Activated CD8-positive, alpha-beta T cell treated with anti-CD3 and anti-CD28 coated beads, Interleukin-2, amount 10 ng/mL, durations not matched to agents 7 days and 5 days (primary cell): Measurements from ENCODE around the gene SIL1. TPM values are rescaled to one million over a fixed set of nuclear protein-coding genes. Genes with fewer than 3 reads are reported as not detected.
"Not testable (repeated sequence)": the region's sequence is repeated elsewhere in the genome, so short reads cannot be mapped to it uniquely, and the experiment has no call there.

Source experiments
- ATAC-seq: fragments of 150-1000 bp; cut with Tn5 transposase; one replicate; pipeline ENCODE4 v1.10.0; 2021; ENCODE audit warnings: moderate library complexity
- CTCF ChIA-PET: fragments of 350-600 bp; sonication (Branson Sonifier 250); formaldehyde crosslinking; loops from one replicate; lab custom pipeline; 2021; ENCODE audit warnings: antibody characterized with exemption; lab: Charles Lee
- POLR2A ChIA-PET: fragments of 350-600 bp; sonication (Branson Sonifier 250); formaldehyde crosslinking; loops from one replicate; lab custom pipeline; 2021; ENCODE audit warnings: antibody characterized with exemption; lab: Charles Lee
- DNase-seq: peaks from one replicate; pipeline ENCODE4 v3.0.0-alpha.2; 2020
- H3K27ac Mint-ChIP-seq: one replicate; pipeline ENCODE4 v1.8.0; 2021; ENCODE audit warnings: mild to moderate bottlenecking, mixed read lengths
- H3K27me3 Mint-ChIP-seq: one replicate; pipeline ENCODE4 v1.8.0; 2021; ENCODE audit warnings: low read depth, mixed read lengths
- H3K36me3 Mint-ChIP-seq: one replicate; pipeline ENCODE4 v1.8.0; 2021; ENCODE audit warnings: low read depth, mixed read lengths
- H3K4me1 Mint-ChIP-seq: one replicate; pipeline ENCODE4 v1.8.0; 2021; ENCODE audit warnings: low read depth, mixed read lengths
- H3K4me3 Mint-ChIP-seq: one replicate; pipeline ENCODE4 v1.8.0; 2021; ENCODE audit warnings: mild to moderate bottlenecking, mixed read lengths
- H3K9me3 Mint-ChIP-seq: one replicate; pipeline ENCODE4 v1.8.0; 2022; ENCODE audit warnings: mixed read lengths; ENCODE audit not compliant: insufficient read depth
- total RNA-seq, 2 experiments: library from RNA; stranded (reverse); gene quantifications; one replicate each; pipeline ENCODE4 v1.2.3, GENCODE V29; 2021

SIL1 gene
- total RNA-seq, 2 experiments from 2014 or later, result 15.6 to 18.2 TPM

DNA sequence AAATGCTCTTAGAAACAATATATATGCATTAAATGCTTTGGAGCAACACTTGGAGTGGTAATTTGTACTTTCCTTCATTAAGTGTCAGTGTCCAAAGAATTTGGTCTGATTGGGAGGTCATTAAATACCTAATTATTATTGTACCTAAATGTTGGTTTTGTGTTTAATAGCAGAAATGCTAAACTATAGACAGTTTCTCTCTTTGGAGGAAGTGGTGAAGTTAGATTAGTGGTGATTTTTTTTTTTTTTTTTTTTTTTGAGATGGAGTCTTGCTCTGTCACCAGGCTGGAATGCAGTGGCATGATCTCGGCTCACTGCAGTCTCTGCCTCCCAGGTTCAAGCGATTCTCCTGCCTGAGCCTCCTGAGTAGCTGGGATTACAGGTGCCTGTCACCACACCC lies 276.8 kb downstream of the SIL1 start:
- POLR2A ChIA-PET, DNase-seq, H3K4me1 Mint-ChIP-seq, H3K9me3 Mint-ChIP-seq, H3K27ac Mint-ChIP-seq, ATAC-seq, H3K36me3 Mint-ChIP-seq, H3K4me3 Mint-ChIP-seq, H3K27me3 Mint-ChIP-seq, CTCF ChIA-PET: not testable (repeated sequence)

DNA sequence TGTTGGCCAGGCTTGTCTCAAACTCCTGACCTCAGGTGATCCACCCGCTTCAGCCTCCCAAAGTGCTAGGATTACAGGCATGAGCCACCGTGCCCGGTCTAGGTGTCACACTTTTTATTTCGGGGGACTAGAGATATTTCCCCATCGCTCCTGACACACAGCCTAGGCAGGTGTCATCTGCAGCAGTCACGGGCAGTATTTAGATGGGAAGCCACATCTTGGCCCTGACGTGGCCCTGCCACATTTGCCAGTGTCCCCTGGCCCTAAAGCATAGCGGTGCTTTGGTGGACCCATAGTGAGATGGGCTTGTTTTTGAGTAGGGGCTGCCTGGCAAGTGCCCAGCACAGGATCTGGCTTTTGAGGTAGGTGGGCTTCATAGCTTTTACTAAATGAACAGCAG lies 278.0 kb downstream of the SIL1 start:
- Mint-ChIP-seq H3K27me3 (peaks cover 5% of the 10 kb centered on the region), H3K4me3 (no peak overlapping the region), H3K27ac (no peak overlapping the region), H3K9me3 (no peaks in the 10 kb centered on the region), H3K36me3 (no peaks in the 10 kb centered on the region), H3K4me1 (peaks cover 4% of the 10 kb centered on the region)
- CTCF ChIA-PET, result no interaction called here
- ATAC-seq, result no peak
- POLR2A ChIA-PET, result no interaction called here
- no peak for DNase-seq

DNA sequence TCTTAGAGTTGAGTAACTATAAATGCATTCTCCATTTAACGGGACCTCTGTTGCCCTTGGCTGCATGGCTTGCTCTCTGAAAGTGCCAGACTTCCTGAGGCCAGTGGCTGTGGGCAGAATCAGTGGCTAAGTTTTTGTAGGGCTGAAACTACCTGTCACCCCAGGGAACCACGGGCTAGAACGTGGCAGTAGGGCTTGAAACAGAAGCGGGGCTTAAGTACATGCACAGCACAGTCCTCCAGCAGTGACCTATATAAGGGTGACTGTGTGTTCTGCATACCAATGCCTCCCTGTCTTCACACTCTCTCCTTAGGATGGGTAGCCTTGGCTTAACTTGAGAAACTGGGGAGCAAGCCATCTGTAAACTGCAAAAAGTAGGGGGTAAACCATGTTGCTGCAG lies 279.5 kb downstream of the SIL1 start:
- no peak for ATAC-seq
- peaks cover 4% of the 10 kb centered on the region for H3K4me1 Mint-ChIP-seq
- CTCF ChIA-PET, result no interaction called here
- POLR2A ChIA-PET, result no interaction called here
- H3K36me3 Mint-ChIP-seq, result no peaks in the 10 kb centered on the region
- H3K9me3 Mint-ChIP-seq, result no peaks in the 10 kb centered on the region
- H3K27ac Mint-ChIP-seq, result no peak overlapping the region
- no peak for DNase-seq
- H3K27me3 Mint-ChIP-seq, result peaks cover 5% of the 10 kb centered on the region
- no peak overlapping the region for H3K4me3 Mint-ChIP-seq

DNA sequence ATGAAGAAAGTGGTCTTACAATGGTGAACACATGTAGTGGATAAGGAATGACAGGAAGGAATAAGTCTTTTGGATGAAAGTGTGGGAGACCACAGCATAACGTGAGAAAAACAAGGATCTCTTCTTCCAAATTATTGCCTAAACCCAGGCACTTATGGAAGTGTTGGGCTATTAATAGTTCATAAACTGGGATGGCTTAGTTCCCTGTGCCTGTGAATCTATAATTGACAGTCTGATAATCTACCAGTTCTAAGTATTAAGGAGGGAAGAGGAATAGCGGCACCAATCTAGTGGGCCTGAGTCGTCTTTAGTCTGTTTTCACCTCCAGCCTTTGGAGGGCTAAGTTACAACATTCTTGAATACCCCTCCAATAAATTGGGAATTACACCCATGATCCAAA lies 283.8 kb downstream of the SIL1 start:
- peaks cover 8% of the 10 kb centered on the region for H3K36me3 Mint-ChIP-seq
- H3K4me3 Mint-ChIP-seq, result no peak overlapping the region
- ChIA-PET POLR2A (no interaction called here), CTCF (no interaction called here)
- ATAC-seq (no peak), DNase-seq (no peak)
- peaks cover 9% of the 10 kb centered on the region for H3K4me1 Mint-ChIP-seq
- no peak overlapping the region for H3K27ac Mint-ChIP-seq
- peaks cover 4% of the 10 kb centered on the region for H3K9me3 Mint-ChIP-seq
- H3K27me3 Mint-ChIP-seq, result peaks cover 7% of the 10 kb centered on the region

DNA sequence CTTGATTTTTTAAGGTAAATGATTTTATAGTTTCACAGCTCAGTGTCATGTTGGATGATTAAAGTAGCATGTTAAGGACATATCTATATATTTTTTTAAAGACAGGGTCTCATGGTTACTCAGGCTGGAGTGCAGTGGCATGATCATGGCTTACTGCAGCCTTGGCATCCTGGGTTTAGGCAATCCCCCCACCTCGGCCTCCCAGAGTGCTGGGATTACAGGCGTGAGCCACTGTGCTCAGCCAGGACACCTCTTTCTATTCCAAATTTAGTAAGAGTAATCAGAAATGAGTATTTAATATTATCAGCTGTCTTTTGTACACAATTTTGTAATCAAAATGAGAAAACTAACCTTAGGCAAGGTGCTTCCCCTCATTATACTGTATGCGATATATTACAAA lies 284.4 kb downstream of the SIL1 start:
- H3K27ac Mint-ChIP-seq, result no peak overlapping the region
- peaks cover 4% of the 10 kb centered on the region for H3K9me3 Mint-ChIP-seq

DNA sequence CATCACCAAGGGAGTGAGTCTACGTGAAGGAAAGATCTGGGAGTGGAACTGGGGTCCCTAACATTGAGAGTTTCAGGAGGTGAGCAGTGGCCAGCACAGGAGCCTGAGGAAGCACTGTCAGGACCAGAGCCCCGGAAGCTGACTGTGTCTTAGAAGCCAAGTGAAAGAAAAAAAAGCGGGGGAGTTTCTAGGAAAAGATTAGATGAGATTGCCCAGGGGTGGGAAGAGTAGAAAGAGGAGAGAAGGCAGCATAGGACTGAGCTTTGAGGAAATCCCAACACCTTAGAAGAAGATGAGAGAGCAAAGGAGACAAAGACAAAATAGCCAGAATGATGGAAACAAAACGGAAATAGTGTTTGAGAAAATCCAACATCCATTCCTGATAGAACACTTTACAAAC lies 286.1 kb downstream of the SIL1 start:
- Mint-ChIP-seq H3K9me3 (peaks cover 4% of the 10 kb centered on the region), H3K27ac (no peak overlapping the region), H3K36me3 (peaks cover 8% of the 10 kb centered on the region), H3K27me3 (peaks cover 7% of the 10 kb centered on the region), H3K4me1 (peaks cover 6% of the 10 kb centered on the region), H3K4me3 (no peak overlapping the region)
- DNase-seq (no peak), ATAC-seq (no peak)
- ChIA-PET POLR2A (no interaction called here), CTCF (interaction anchor here (1.2 kb wide), 1 partner anchor 122 kb away, joined by 3 read pairs; no protein-coding TSS in a partner anchor)

More for the DNA sequence above, 284.4 kb downstream of the SIL1 start:
- DNase-seq, result no peak
- peaks cover 8% of the 10 kb centered on the region for H3K4me1 Mint-ChIP-seq
- H3K4me3 Mint-ChIP-seq, result no peak overlapping the region
- H3K27me3 Mint-ChIP-seq, result peaks cover 7% of the 10 kb centered on the region
- H3K36me3 Mint-ChIP-seq, result peaks cover 8% of the 10 kb centered on the region
- POLR2A ChIA-PET, result no interaction called here
- ATAC-seq, result no peak
- CTCF ChIA-PET, result no interaction called here

DNA sequence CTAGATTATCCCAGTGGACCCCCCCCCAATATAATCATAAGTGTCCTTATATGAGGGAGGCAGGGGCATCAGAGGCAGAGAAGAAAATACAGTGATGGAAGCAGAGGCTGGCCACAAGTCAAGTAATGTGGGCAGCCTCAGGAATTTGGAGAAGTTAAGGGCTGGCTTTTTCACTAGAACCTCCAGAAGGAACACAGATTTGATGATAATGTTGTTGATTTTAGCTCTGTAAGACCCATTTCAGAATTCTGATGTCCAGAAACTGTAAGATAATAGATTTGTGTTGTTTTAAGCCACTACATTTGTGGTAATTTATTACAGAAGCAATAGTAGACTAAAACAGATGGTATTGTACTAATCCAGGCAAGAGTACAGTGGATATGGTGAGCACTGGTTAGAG lies 286.7 kb downstream of the SIL1 start:
- H3K9me3 Mint-ChIP-seq, result peaks cover 4% of the 10 kb centered on the region
- no peak for ATAC-seq
- DNase-seq, result no peak
- no peak overlapping the region for H3K27ac Mint-ChIP-seq
- H3K4me1 Mint-ChIP-seq, result peaks cover 6% of the 10 kb centered on the region
- ChIA-PET POLR2A (no interaction called here), CTCF (no interaction called here)
- no peak overlapping the region for H3K4me3 Mint-ChIP-seq
- peaks cover 7% of the 10 kb centered on the region for H3K27me3 Mint-ChIP-seq
- H3K36me3 Mint-ChIP-seq, result peaks cover 8% of the 10 kb centered on the region

DNA sequence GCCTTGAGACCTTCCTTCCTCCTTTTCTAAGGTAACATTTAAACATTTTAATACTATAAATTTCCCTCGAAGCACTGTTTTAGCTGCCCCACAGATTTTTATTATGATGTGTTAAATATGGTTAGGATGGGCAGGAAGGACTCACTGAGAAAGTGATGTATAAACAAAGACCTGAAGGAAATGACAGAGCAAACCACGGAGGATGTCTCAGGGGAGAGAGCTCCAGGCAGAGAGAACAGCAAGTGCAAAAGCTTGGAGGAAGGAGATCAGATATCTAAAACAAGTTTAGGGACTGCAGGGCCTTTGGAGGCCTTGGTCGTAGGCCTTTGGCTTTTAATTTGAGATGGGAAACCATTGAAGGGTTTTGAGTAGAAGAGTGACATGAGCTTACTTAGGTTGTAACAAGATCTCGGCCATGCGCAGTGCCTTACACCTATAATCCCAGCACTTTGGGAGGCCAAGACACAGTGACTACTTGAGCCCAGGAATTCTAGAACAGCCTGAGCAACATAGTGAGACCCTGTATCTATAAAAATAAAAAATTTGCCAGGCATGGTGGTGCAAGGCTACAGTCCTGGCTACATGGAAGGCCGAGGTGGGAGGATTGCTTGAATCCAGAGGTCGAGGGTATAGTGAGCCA lies 287.5 kb downstream of the SIL1 start:
- H3K4me1 Mint-ChIP-seq, result peaks cover 6% of the 10 kb centered on the region
- peaks cover 7% of the 10 kb centered on the region for H3K27me3 Mint-ChIP-seq
- ATAC-seq (no peak), DNase-seq (peak; percentile 27)
- H3K4me3 Mint-ChIP-seq, result no peak overlapping the region
- no peak overlapping the region for H3K27ac Mint-ChIP-seq
- H3K36me3 Mint-ChIP-seq, result peaks cover 8% of the 10 kb centered on the region
- H3K9me3 Mint-ChIP-seq, result peaks cover 4% of the 10 kb centered on the region
- POLR2A ChIA-PET, result no interaction called here
- CTCF ChIA-PET, result interaction anchor here (0.7 kb wide), 1 partner anchor 86 kb away, joined by 3 read pairs; no protein-coding TSS in a partner anchor

DNA sequence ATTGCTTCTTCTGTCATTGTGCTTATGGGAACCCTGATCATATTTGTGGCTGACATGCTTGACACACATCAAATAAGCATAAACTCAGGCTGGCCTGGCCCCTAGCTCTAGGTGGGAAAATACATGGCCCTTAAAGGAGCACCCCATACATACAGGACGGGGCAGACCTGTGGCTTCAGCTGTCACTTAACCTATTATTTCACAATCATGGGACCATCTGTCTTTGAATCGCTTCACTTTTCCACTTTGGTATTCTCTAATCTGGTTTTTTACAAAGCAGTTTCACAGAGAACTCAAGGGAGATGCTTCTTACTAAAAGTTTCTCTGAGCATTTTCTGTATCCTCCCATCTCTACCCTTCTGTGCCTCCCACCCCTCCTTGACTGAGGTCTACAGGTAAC lies 288.4 kb downstream of the SIL1 start:
- H3K9me3 Mint-ChIP-seq, result peaks cover 4% of the 10 kb centered on the region
- peaks cover 8% of the 10 kb centered on the region for H3K36me3 Mint-ChIP-seq
- no peak for ATAC-seq
- H3K4me3 Mint-ChIP-seq, result no peak overlapping the region
- H3K4me1 Mint-ChIP-seq, result peaks cover 6% of the 10 kb centered on the region
- ChIA-PET CTCF (no interaction called here), POLR2A (no interaction called here)
- H3K27me3 Mint-ChIP-seq, result peaks cover 7% of the 10 kb centered on the region
- no peak overlapping the region for H3K27ac Mint-ChIP-seq
- DNase-seq, result no peak

DNA sequence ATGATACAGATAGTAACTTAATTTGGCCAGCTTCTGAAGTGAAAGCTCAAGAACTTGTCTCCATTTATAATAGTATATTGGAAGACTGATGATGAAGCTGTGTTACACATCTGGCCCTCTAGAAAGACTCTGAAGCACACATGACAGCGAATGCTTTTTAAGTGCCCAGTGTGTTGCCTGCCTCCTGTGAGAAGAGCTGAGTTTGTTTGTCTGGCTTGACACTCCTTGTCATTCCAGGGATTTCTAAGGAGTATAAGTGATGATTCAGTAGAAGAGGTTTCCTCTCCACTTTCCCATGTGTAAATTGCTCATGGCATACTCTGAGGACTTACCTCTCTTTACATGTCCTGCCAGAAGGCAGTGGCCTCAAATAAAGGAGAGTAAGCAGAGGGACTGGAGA lies 292.6 kb downstream of the SIL1 start:
- ATAC-seq, result no peak
- CTCF ChIA-PET, result no interaction called here

DNA sequence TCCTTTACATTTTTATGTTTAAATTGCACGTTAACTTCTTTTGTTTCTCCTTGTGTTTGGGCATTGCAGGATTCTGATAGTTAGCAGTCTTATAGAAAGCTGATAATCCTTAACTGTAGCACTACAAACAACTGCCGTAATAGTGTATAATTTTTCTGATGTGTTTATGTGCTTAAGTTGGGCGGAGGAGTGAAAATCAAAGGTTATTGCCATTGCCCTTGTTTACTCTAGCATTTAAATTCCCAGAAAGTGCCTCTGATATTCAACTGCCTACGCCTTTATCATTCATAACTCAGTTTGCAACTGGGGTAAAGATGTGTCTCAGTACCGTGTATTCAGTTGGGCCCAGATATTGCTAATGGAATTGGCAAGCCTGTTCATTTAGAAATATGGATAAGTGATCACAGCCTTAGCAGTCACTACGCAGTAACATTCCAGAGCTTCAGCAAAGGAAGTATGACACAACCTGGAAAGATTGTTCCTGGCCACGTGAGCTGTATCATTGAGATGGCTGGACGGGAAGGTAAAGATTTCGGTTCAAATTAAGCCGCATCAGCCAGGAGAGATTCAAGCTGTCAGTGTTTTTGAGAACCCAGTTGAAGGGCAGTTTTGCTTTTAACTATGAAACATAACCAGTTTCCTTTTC lies 294.9 kb downstream of the SIL1 start:
- Mint-ChIP-seq H3K9me3 (no peaks in the 10 kb centered on the region), H3K4me3 (no peak overlapping the region), H3K27me3 (peaks cover 9% of the 10 kb centered on the region), H3K36me3 (no peaks in the 10 kb centered on the region), H3K4me1 (peaks cover 14% of the 10 kb centered on the region), H3K27ac (no peak overlapping the region)
- ChIA-PET CTCF (no interaction called here), POLR2A (no interaction called here)
- ATAC-seq, result no peak
- DNase-seq, result no peak

More for the DNA sequence above, 292.6 kb downstream of the SIL1 start:
- DNase-seq, result no peak
- POLR2A ChIA-PET, result no interaction called here
- Mint-ChIP-seq H3K36me3 (peaks cover 8% of the 10 kb centered on the region), H3K9me3 (peaks cover 4% of the 10 kb centered on the region), H3K4me3 (no peak overlapping the region), H3K4me1 (peaks cover 8% of the 10 kb centered on the region), H3K27me3 (peaks cover 2% of the 10 kb centered on the region), H3K27ac (no peak overlapping the region)

DNA sequence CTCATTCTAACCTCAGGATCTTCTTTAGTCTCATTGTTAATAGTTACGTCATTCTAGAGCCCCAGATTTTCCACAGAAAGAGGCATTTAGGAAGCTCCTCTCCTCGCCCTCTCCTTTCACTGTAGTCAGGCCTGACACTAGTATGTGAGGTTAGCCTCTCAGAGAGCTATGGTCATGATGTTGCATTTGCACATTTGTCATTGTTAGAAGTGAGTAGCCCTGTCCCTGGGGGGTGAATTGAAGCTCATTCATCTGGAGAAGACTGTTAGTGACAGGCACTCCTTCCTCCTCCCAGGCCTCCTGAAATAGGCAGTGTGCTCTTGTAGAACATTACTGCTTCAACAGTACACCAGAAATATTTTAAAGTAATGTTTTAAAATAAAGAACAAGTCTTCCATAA lies 296.5 kb downstream of the SIL1 start:
- H3K9me3 Mint-ChIP-seq, result no peaks in the 10 kb centered on the region
- H3K36me3 Mint-ChIP-seq, result no peaks in the 10 kb centered on the region
- DNase-seq, result no peak
- ATAC-seq, result no peak
- H3K27ac Mint-ChIP-seq, result no peak overlapping the region
- CTCF ChIA-PET, result no interaction called here
- H3K27me3 Mint-ChIP-seq, result peaks cover 9% of the 10 kb centered on the region
- POLR2A ChIA-PET, result no interaction called here
- peaks cover 14% of the 10 kb centered on the region for H3K4me1 Mint-ChIP-seq
- H3K4me3 Mint-ChIP-seq, result no peak overlapping the region
